ENCODE data around the gene TRIM58.

The TRIM58 gene

DNA sequence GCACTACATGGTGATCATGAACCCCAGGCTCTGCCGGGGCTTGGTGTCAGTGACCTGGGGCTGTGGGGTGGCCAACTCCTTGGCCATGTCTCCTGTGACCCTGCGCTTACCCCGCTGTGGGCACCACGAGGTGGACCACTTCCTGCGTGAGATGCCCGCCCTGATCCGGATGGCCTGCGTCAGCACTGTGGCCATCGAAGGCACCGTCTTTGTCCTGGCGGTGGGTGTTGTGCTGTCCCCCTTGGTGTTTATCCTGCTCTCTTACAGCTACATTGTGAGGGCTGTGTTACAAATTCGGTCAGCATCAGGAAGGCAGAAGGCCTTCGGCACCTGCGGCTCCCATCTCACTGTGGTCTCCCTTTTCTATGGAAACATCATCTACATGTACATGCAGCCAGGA, 39.0 kb downstream of the TRIM58 start:
- H3K36me3 ChIP-seq (ENCODE audit: insufficient read depth, low read length), result no peaks in the 10 kb centered on the region
- no peak overlapping the region for H3K9ac ChIP-seq (ENCODE audit: low read depth, low read length)
- no peaks in the 10 kb centered on the region for H3K27me3 ChIP-seq (ENCODE audit: control insufficient read depth, insufficient read depth, low read length)
- H3K4me1 ChIP-seq (ENCODE audit: control insufficient read depth, insufficient read depth, low read length), result no peaks in the 10 kb centered on the region
- H3K9me3 ChIP-seq (replicated peaks; ENCODE audit: low read length), result peaks cover 4% of the 10 kb centered on the region
- H3K4me2 ChIP-seq (ENCODE audit: low read length), result no peak overlapping the region
- no peak overlapping the region for H3K4me3 ChIP-seq (ENCODE audit: low read length)

DNA sequence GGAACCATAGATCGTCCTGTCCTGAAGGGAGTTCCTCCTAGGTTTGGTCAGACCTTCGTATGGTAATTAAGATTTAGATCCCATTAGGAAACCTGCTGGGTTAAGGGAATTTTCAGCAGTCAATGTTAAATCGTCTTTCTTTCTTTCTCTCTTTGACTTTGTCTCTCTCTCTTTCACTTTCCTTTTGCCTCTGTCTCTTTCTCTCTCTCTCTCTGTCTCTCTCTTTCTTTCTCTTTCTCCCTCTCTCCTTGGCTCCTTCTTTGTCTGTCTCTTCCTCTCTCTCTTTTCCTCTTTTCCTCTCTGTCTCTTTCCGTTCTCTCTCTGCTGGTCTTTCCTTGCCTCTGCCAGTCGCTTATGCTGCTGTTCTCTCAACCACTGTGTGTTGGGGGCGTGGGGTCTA, 47.1 kb downstream of the TRIM58 start:
- Histone ChIP-seq H3K4me1 (ENCODE audit: control insufficient read depth, insufficient read depth, low read length) (no peaks in the 10 kb centered on the region), H3K9me3 (replicated peaks; ENCODE audit: low read length) (no peaks in the 10 kb centered on the region), H3K36me3 (ENCODE audit: insufficient read depth, low read length) (no peaks in the 10 kb centered on the region), H3K9ac (ENCODE audit: low read depth, low read length) (no peak overlapping the region), H3K27me3 (ENCODE audit: control insufficient read depth, insufficient read depth, low read length) (no peaks in the 10 kb centered on the region), H3K4me2 (ENCODE audit: low read length) (no peak overlapping the region), H3K4me3 (ENCODE audit: low read length) (no peak overlapping the region)

GRCh38 chr1:247905181-247905580, 48.2 kb downstream of the TRIM58 start:
- no peaks in the 10 kb centered on the region for H3K9me3 ChIP-seq (replicated peaks; ENCODE audit: low read length)

GRCh38 chr1:247905910-247906503, 49.0 kb downstream of the TRIM58 start:
- Histone ChIP-seq H3K9me3 (replicated peaks; ENCODE audit: low read length) (no peaks in the 10 kb centered on the region), H3K36me3 (ENCODE audit: insufficient read depth, low read length) (no peaks in the 10 kb centered on the region), H3K27me3 (ENCODE audit: control insufficient read depth, insufficient read depth, low read length) (no peaks in the 10 kb centered on the region), H3K4me1 (ENCODE audit: control insufficient read depth, insufficient read depth, low read length) (no peaks in the 10 kb centered on the region), H3K4me2 (ENCODE audit: low read length) (no peak overlapping the region), H3K9ac (ENCODE audit: low read depth, low read length) (no peak overlapping the region), H3K4me3 (ENCODE audit: low read length) (no peak overlapping the region)

More at GRCh38 chr1:247905181-247905580, 48.2 kb downstream of the TRIM58 start:
- Histone ChIP-seq H3K27me3 (ENCODE audit: control insufficient read depth, insufficient read depth, low read length) (no peaks in the 10 kb centered on the region), H3K4me3 (ENCODE audit: low read length) (no peak overlapping the region), H3K4me1 (ENCODE audit: control insufficient read depth, insufficient read depth, low read length) (no peaks in the 10 kb centered on the region), H3K9ac (ENCODE audit: low read depth, low read length) (no peak overlapping the region), H3K36me3 (ENCODE audit: insufficient read depth, low read length) (no peaks in the 10 kb centered on the region), H3K4me2 (ENCODE audit: low read length) (no peak overlapping the region)

DNA sequence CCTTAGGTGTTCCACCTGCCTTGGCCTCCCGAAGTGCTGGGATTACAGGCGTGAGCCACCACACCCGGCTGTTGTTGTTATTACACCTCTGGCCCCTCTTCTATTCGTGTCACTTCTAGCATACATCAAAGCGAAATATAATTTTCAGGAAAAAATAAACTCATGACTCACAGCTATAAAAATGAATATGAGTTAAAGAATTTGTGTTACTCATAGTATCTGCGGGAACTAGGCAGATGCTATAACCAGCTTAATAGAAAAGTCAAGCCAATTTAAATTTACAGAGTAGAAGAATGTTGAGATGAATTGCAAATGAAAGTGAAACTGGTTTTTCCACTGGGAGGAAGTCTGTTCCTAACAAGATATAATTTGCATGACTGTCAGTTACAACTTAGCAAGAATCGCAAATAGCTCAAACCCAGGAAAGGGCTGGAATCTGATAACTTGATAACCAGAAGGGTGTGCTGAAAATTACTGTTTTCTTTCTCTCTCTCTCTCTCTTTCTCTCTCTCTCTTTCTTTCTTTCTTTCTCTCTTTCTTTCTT, 49.6 kb downstream of the TRIM58 start:
- Histone ChIP-seq H3K27me3 (ENCODE audit: control insufficient read depth, insufficient read depth, low read length) (no peaks in the 10 kb centered on the region), H3K4me3 (ENCODE audit: low read length) (no peak overlapping the region), H3K4me2 (ENCODE audit: low read length) (no peak overlapping the region), H3K4me1 (ENCODE audit: control insufficient read depth, insufficient read depth, low read length) (no peaks in the 10 kb centered on the region), H3K9me3 (replicated peaks; ENCODE audit: low read length) (no peaks in the 10 kb centered on the region), H3K36me3 (ENCODE audit: insufficient read depth, low read length) (no peaks in the 10 kb centered on the region), H3K9ac (ENCODE audit: low read depth, low read length) (no peak overlapping the region)

DNA sequence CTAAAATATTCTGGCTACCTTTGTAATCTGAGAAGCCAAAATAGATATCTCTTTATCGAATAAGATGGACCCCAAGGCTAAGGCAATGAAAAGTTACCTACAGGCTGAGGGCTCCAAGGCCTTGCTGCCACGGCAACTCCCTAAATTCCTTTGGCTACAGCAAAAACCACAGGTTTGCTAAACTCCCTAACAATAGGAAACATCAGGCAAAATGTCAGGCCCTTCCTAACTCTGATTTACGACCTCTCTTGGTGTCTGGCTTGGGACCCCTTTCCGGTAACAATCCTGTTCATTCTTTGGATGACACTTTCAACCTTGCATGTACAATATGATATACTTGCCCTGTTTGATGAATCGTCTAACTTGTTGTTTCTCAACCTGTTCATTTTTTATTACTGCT, 51.8 kb downstream of the TRIM58 start:
- Histone ChIP-seq H3K4me2 (ENCODE audit: low read length) (no peak overlapping the region), H3K4me1 (ENCODE audit: control insufficient read depth, insufficient read depth, low read length) (no peaks in the 10 kb centered on the region), H3K36me3 (ENCODE audit: insufficient read depth, low read length) (no peaks in the 10 kb centered on the region), H3K27me3 (ENCODE audit: control insufficient read depth, insufficient read depth, low read length) (no peaks in the 10 kb centered on the region), H3K9ac (ENCODE audit: low read depth, low read length) (no peak overlapping the region), H3K9me3 (replicated peaks; ENCODE audit: low read length) (no peaks in the 10 kb centered on the region), H3K4me3 (ENCODE audit: low read length) (no peak overlapping the region)

DNA sequence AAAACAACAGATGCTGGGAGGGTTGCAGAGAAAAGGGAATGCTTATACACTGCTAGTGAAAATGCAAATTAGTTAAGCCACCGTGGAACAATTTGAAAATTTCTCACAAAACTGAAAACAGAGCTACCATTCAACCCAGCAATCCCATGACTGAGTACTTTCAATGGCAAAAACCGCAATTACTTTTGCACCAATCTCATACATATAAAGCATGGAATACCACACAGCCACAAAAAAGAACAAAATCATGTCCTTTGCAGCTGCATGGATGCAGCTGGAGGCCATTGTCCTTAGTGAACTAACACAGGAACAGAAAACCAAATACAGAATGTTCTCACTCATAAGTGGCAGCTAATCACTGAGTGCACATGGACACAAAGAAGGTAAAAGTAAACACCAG, 56.8 kb downstream of the TRIM58 start:
- Histone ChIP-seq H3K36me3 (ENCODE audit: insufficient read depth, low read length) (no peaks in the 10 kb centered on the region), H3K9me3 (replicated peaks; ENCODE audit: low read length) (no peaks in the 10 kb centered on the region), H3K4me2 (ENCODE audit: low read length) (no peak overlapping the region), H3K27me3 (ENCODE audit: control insufficient read depth, insufficient read depth, low read length) (no peaks in the 10 kb centered on the region), H3K4me1 (ENCODE audit: control insufficient read depth, insufficient read depth, low read length) (no peaks in the 10 kb centered on the region), H3K9ac (ENCODE audit: low read depth, low read length) (no peak overlapping the region), H3K4me3 (ENCODE audit: low read length) (no peak overlapping the region)

GRCh38 chr1:247914941-247915662, 58.1 kb downstream of the TRIM58 start:
- Histone ChIP-seq H3K4me2 (ENCODE audit: low read length) (no peak overlapping the region), H3K4me3 (ENCODE audit: low read length) (no peak overlapping the region)

DNA sequence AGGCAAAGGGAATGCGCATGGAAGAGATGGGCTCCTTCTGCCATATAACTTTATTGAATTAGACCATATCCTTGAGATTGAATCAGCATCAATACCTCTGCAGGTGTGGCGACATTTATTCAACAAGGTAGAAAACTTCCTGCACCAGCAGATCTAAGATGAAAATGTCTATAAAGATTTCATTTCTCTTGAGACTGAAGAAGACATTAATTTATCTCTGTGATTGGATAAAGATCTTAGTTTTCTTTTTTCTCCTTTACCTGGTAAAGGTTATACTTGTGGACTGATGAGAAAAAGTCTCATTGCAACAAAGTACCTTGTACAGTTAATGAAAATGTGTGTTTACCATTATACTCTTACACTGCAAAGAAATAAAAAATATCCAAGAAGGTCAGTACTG, 63.0 kb downstream of the TRIM58 start, which contains the start of gene OR2T8:
Gene OR2T8 (plus strand): TSS at position 301 of the 400 bp plus-strand sequence. CDS start 766 bp downstream, outside the sequence.
- no peak within 1 kb of the TSS for H3K4me2 ChIP-seq (ENCODE audit: low read length)
- no peak within 1 kb of the TSS for H3K9ac ChIP-seq (ENCODE audit: low read depth, low read length)
- H3K36me3 ChIP-seq (ENCODE audit: insufficient read depth, low read length), result no peaks in the 10 kb centered on the region
- no peaks in the 10 kb centered on the region for H3K27me3 ChIP-seq (ENCODE audit: control insufficient read depth, insufficient read depth, low read length)
- no peaks in the 10 kb centered on the region for H3K4me1 ChIP-seq (ENCODE audit: control insufficient read depth, insufficient read depth, low read length)
- H3K9me3 ChIP-seq (replicated peaks; ENCODE audit: low read length), result no peaks in the 10 kb centered on the region
- no peak within 1 kb of the TSS for H3K4me3 ChIP-seq (ENCODE audit: low read length)

More at GRCh38 chr1:247914941-247915662, 58.1 kb downstream of the TRIM58 start:
- Histone ChIP-seq H3K36me3 (ENCODE audit: insufficient read depth, low read length) (no peaks in the 10 kb centered on the region), H3K27me3 (ENCODE audit: control insufficient read depth, insufficient read depth, low read length) (no peaks in the 10 kb centered on the region), H3K9me3 (replicated peaks; ENCODE audit: low read length) (no peaks in the 10 kb centered on the region), H3K4me1 (ENCODE audit: control insufficient read depth, insufficient read depth, low read length) (no peaks in the 10 kb centered on the region), H3K9ac (ENCODE audit: low read depth, low read length) (no peak overlapping the region)

DNA sequence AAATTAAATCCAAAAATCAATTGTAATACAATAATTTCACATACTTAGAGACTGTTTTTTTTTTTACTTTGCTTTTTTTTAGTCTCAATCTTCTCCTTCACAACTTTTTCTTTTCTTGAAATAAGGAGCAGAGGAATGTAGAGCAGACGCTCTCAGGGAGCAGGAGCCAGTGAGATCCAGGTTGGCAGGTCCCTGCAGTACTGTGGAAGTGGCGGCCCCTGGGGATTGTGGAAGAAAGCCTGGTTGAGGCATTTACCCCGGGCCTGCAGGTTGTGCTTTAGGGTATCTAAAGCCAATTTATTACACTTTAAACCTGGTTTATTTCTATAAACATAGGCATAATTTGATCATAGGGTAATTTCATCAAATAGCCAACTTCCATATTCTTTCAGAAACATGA, 67.0 kb downstream of the TRIM58 start:
- H3K4me3 ChIP-seq (ENCODE audit: low read length), result no peak overlapping the region
- no peaks in the 10 kb centered on the region for H3K9me3 ChIP-seq (replicated peaks; ENCODE audit: low read length)
- H3K36me3 ChIP-seq (ENCODE audit: insufficient read depth, low read length), result no peaks in the 10 kb centered on the region
- no peaks in the 10 kb centered on the region for H3K4me1 ChIP-seq (ENCODE audit: control insufficient read depth, insufficient read depth, low read length)
- H3K4me2 ChIP-seq (ENCODE audit: low read length), result no peak overlapping the region
- no peaks in the 10 kb centered on the region for H3K27me3 ChIP-seq (ENCODE audit: control insufficient read depth, insufficient read depth, low read length)
- no peak overlapping the region for H3K9ac ChIP-seq (ENCODE audit: low read depth, low read length)

DNA sequence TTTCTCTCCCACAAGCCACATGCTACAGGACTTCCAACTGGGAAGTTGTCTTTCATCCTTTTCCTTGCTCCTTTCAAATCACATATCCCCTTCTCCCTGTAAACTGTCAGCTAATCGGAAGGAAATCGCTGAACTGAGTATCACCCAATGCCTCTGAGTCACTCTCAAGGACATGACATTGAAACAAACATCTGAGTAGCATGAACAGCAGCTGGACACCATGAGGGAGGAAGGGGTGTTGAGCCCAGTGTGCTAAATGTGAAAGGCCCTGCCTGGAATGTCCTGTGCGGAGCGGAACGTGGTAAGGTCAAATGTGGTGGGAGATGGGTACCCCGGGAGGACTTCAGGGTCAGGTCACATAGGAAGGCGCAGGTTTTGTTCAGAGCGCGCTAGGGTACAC, 67.9 kb downstream of the TRIM58 start, which contains the start of gene OR2AJ1:
Gene OR2AJ1 (plus strand): TSS at position 22 of the 400 bp plus-strand sequence. CDS start 8,880 bp downstream, outside the sequence.
- H3K9me3 ChIP-seq (replicated peaks; ENCODE audit: low read length), result no peaks in the 10 kb centered on the region
- H3K36me3 ChIP-seq (ENCODE audit: insufficient read depth, low read length), result no peaks in the 10 kb centered on the region
- no peak within 1 kb of the TSS for H3K4me2 ChIP-seq (ENCODE audit: low read length)
- no peak within 1 kb of the TSS for H3K9ac ChIP-seq (ENCODE audit: low read depth, low read length)
- no peaks in the 10 kb centered on the region for H3K4me1 ChIP-seq (ENCODE audit: control insufficient read depth, insufficient read depth, low read length)
- H3K27me3 ChIP-seq (ENCODE audit: control insufficient read depth, insufficient read depth, low read length), result no peaks in the 10 kb centered on the region
- H3K4me3 ChIP-seq (ENCODE audit: low read length), result no peak within 1 kb of the TSS

All from skeletal muscle satellite cell (primary cell).